ENCODE data around the gene ST3GAL3.

The ST3GAL3 gene

GRCh38 chr1:43707190-43708001 is at the start of gene ST3GAL3:
Gene ST3GAL3 (plus strand): TSS chr1:43707536. CDS start chr1:43736263, 28,727 bp downstream.
- DNase-seq (ENCODE audit: low read depth) = peak; percentile 86

GRCh38 chr1:43659212-43660166 is 47.8 kb upstream of the ST3GAL3 start:
- no peak for DNase-seq (ENCODE audit: low read depth)

GRCh38 chr1:43660355-43660754 is 47.0 kb upstream of the ST3GAL3 start:
- no peak for DNase-seq (ENCODE audit: low read depth)

- DNase-seq (ENCODE audit: low read depth) = no peak
Measured at GRCh38 chr1:43664369-43664768, 43.0 kb upstream of the ST3GAL3 start.

- no peak for DNase-seq (ENCODE audit: low read depth)
Measured at GRCh38 chr1:43666608-43667007, 40.7 kb upstream of the ST3GAL3 start.

- DNase-seq (ENCODE audit: low read depth) = no peak
Measured at GRCh38 chr1:43668956-43669355, 38.4 kb upstream of the ST3GAL3 start.

- DNase-seq (ENCODE audit: low read depth) = no peak
Measured at GRCh38 chr1:43669878-43670277, 37.5 kb upstream of the ST3GAL3 start.

- no peak for DNase-seq (ENCODE audit: low read depth)
Measured at GRCh38 chr1:43671193-43671592, 36.1 kb upstream of the ST3GAL3 start.

- no peak for DNase-seq (ENCODE audit: low read depth)
Measured at GRCh38 chr1:43671626-43672330, 35.6 kb upstream of the ST3GAL3 start.

GRCh38 chr1:43673261-43673660 is 34.1 kb upstream of the ST3GAL3 start:
- no peak for DNase-seq (ENCODE audit: low read depth)

GRCh38 chr1:43678940-43679339 is 28.4 kb upstream of the ST3GAL3 start:
- DNase-seq (ENCODE audit: low read depth) = no peak

- no peak for DNase-seq (ENCODE audit: low read depth)
Measured at GRCh38 chr1:43683560-43683959, 23.8 kb upstream of the ST3GAL3 start.

- no peak for DNase-seq (ENCODE audit: low read depth)
Measured at GRCh38 chr1:43686801-43687200, 20.5 kb upstream of the ST3GAL3 start.

- DNase-seq (ENCODE audit: low read depth) = no peak
Measured at GRCh38 chr1:43687301-43688108, 19.8 kb upstream of the ST3GAL3 start.

GRCh38 chr1:43688109-43688387 is 19.3 kb upstream of the ST3GAL3 start:
- no peak for DNase-seq (ENCODE audit: low read depth)

GRCh38 chr1:43688594-43689000 is 18.7 kb upstream of the ST3GAL3 start:
- DNase-seq (ENCODE audit: low read depth) = no peak

GRCh38 chr1:43689289-43689688 is 18.0 kb upstream of the ST3GAL3 start:
- no peak for DNase-seq (ENCODE audit: low read depth)

GRCh38 chr1:43691871-43692815 is 15.2 kb upstream of the ST3GAL3 start:
- no peak for DNase-seq (ENCODE audit: low read depth)

GRCh38 chr1:43693371-43693770 is 14.0 kb upstream of the ST3GAL3 start:
- DNase-seq (ENCODE audit: low read depth) = no peak

- no peak for DNase-seq (ENCODE audit: low read depth)
Measured at GRCh38 chr1:43699281-43699680, 8.1 kb upstream of the ST3GAL3 start.

- DNase-seq (ENCODE audit: low read depth) = no peak
Measured at GRCh38 chr1:43703836-43704235, 3.5 kb upstream of the ST3GAL3 start.
